Articular chondrocyte of knee joint (primary cell): ENCODE data around the gene ESR1. TPM values are rescaled to one million over a fixed set of nuclear protein-coding genes. Genes with fewer than 3 reads are reported as not detected.

Experiments
- total RNA-seq: library from RNA; depleted of rRNA; stranded (reverse); fragments of >200 nt; gene quantifications from 2 replicates; pipeline ENCODE4 v1.2.3, GENCODE V29; 2012

Gene ESR1
- 2.9 and 3.4 TPM in 2 replicates for total RNA-seq

DNA sequence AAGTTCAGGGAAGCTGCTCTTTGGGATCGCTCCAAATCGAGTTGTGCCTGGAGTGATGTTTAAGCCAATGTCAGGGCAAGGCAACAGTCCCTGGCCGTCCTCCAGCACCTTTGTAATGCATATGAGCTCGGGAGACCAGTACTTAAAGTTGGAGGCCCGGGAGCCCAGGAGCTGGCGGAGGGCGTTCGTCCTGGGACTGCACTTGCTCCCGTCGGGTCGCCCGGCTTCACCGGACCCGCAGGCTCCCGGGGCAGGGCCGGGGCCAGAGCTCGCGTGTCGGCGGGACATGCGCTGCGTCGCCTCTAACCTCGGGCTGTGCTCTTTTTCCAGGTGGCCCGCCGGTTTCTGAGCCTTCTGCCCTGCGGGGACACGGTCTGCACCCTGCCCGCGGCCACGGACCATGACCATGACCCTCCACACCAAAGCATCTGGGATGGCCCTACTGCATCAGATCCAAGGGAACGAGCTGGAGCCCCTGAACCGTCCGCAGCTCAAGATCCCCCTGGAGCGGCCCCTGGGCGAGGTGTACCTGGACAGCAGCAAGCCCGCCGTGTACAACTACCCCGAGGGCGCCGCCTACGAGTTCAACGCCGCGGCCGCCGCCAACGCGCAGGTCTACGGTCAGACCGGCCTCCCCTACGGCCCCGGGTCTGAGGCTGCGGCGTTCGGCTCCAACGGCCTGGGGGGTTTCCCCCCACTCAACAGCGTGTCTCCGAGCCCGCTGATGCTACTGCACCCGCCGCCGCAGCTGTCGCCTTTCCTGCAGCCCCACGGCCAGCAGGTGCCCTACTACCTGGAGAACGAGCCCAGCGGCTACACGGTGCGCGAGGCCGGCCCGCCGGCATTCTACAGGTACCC, at the start of gene ESR1:
TSS of gene ESR1 (plus strand) at position 170 of the 858 bp plus-strand sequence. CDS start at position 401, 231 bp downstream.

